HT1080 (cell line): ENCODE data around the gene TP53AIP1. TPM values are rescaled to one million over a fixed set of nuclear protein-coding genes. Genes with fewer than 3 reads are reported as not detected.

Experiments
- DNase-seq: peaks from one replicate; pipeline ENCODE4 v3.0.0-alpha.2; 2015; ENCODE audit warnings: low read depth
- total RNA-seq: library from RNA; depleted of rRNA; stranded (reverse); fragments of >200 nt; shearing (Covaris generic); gene quantifications from 2 replicates; pipeline ENCODE4 v1.2.3, GENCODE V29; 2014

The TP53AIP1 gene
- total RNA-seq, 1 experiment from 2014 or later: not detected

- no peak for DNase-seq
These were observed 36.3 kb downstream of the TP53AIP1 start for GRCh38 chr11:128906185-128907050.

GRCh38 chr11:128905345-128906184 lies 37.1 kb downstream of the TP53AIP1 start:
- DNase-seq: no peak

- no peak for DNase-seq
These were observed 37.9 kb downstream of the TP53AIP1 start for GRCh38 chr11:128904656-128905344.

GRCh38 chr11:128904303-128904655 lies 38.4 kb downstream of the TP53AIP1 start:
- no peak for DNase-seq

- peak; percentile 65 for DNase-seq
These were observed 39.2 kb downstream of the TP53AIP1 start for GRCh38 chr11:128903248-128904061.

GRCh38 chr11:128902515-128903066 lies 40.1 kb downstream of the TP53AIP1 start:
- peak; percentile 21 for DNase-seq

GRCh38 chr11:128901653-128902514 lies 40.8 kb downstream of the TP53AIP1 start:
- no peak for DNase-seq

GRCh38 chr11:128900468-128900867 lies 42.2 kb downstream of the TP53AIP1 start:
- DNase-seq: no peak

- DNase-seq: peak; percentile 24
These were observed 43.9 kb downstream of the TP53AIP1 start for GRCh38 chr11:128898580-128899344.

- DNase-seq: no peak
These were observed 44.8 kb downstream of the TP53AIP1 start for GRCh38 chr11:128897826-128898225.

- no peak for DNase-seq
These were observed 46.3 kb downstream of the TP53AIP1 start for GRCh38 chr11:128896356-128896755.

- no peak for DNase-seq
These were observed 47.1 kb downstream of the TP53AIP1 start for GRCh38 chr11:128895526-128895925.

- DNase-seq: no peak
These were observed 48.0 kb downstream of the TP53AIP1 start for GRCh38 chr11:128894685-128895084.

GRCh38 chr11:128894286-128894681 lies 48.4 kb downstream of the TP53AIP1 start:
- DNase-seq: no peak

GRCh38 chr11:128893578-128894285 lies 48.9 kb downstream of the TP53AIP1 start:
- DNase-seq: no peak

GRCh38 chr11:128892866-128893565 lies 49.7 kb downstream of the TP53AIP1 start:
- no peak for DNase-seq

GRCh38 chr11:128891913-128892398 lies 50.7 kb downstream of the TP53AIP1 start:
- no peak for DNase-seq
